ENCODE results near the gene C1orf159.

- TF ChIP-seq CTCF (IDR thresholded peaks at IDR 0.05; ENCODE audit: poor library complexity) (no peak), EZH2 (IDR thresholded peaks at IDR 0.05; ENCODE audit: borderline replicate concordance) (no peak), EZH2phosphoT487 (IDR thresholded peaks at IDR 0.05; ENCODE audit: low read depth, severe bottlenecking, unreplicated experiment) (no peak)
Observed at GRCh38 chr1:1093610-1093943, 22.3 kb downstream of the C1orf159 start.
